Caki2 (cell line): ENCODE results near the gene CSNK2A1. TPM values are rescaled to one million over a fixed set of nuclear protein-coding genes. Genes with fewer than 3 reads are reported as not detected.
"Not testable (repeated sequence)": the region's sequence is repeated elsewhere in the genome, so short reads cannot be mapped to it uniquely, and the experiment has no call there.

Experiments
- DNase-seq: peaks from one replicate; pipeline ENCODE4 v3.0.0-alpha.2; 2015; ENCODE audit warnings: low read depth
- in situ Hi-C: cut with HindIII; loops from 2 replicates; pipeline ENCODE4 v1.10.0; 2016; ENCODE audit warnings: low sequenced_read_pairs, low pct_unique_long_range_greater_than_20kb, mixed read lengths
- total RNA-seq: library from RNA; depleted of rRNA; stranded (reverse); fragments of >200 nt; shearing (Covaris generic); gene quantifications from 2 replicates; pipeline ENCODE4 v1.2.3, GENCODE V29; 2014; ENCODE audit warnings: low replicate concordance

The CSNK2A1 gene
- total RNA-seq, 1 experiment from 2014 or later, result 183 TPM

DNA sequence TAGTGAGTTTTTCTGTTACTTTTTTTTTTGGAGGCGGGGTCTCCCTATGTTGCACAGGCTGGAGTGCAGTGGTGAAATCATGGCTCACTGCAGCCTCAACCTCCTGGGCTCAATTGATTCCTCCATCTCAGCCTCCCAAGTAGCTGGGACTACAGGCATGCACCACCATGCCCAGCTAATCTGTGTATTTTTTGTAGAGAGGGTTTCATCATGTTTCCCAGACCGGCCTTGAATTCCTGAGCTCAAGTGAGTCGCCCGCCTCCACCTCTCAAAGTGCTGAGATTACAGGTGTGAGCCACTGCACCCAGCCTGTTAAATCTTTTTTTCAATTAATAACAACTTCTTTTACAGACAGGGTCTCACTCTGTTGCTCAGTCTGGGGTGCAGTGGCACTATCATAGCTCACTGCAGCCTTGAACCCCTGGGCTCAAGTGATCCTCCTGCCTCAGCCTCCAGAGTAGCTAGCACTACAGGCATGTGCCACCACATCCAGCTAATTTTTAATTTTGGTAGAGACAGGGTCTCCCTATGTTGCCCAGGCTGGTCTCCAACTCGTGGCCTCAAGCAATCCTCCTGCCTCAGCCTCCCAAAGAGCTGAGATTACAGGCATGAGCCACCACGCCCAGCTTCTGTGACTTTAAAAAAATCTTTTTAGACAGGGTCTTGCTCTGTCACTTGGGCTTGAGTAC, 66.9 kb downstream of the CSNK2A1 start:
- DNase-seq, in situ Hi-C loops: not testable (repeated sequence)

DNA sequence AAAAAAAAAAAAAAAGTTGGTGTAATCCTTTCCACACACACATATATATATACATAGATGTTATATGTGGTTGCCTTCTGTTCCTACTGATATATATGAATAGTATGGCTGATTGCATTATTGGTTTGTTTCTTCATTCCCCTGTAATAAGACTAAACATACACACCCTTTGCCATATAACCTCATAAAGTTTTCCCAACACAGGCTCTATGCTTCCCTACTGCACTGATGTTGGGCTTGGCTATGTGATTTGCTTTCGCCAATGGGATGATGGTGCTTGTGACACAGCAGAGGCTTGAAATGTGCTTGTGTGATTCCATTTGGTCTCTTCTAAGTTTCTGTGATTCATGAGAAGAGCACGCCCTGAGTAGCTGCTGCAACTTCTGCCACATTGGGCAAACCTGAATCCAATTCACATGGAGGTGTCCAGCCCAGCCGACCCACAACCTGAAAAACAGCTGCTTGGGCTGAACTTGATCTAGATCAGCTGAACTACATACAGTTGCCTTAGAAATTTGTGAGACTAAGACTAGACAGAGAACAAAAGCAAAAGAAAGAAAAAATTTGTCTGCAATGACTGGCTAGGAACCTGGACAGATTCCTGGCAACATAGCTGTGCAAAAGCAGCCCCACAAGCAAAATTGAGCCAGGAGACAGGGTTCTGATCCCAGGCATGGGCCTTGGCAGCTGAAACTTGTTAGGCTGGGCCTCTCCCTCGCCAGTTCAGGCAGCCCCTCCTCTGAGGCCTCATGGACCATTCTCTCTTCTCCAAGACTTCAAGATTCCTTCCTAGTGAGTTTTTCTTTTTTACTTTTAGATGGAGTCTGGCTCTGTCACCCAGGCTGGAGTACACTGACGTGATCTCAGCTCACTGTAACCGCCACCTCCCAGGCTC, 67.9 kb downstream of the CSNK2A1 start:
- no peak for DNase-seq
- in situ Hi-C loops, result no loop called here

DNA sequence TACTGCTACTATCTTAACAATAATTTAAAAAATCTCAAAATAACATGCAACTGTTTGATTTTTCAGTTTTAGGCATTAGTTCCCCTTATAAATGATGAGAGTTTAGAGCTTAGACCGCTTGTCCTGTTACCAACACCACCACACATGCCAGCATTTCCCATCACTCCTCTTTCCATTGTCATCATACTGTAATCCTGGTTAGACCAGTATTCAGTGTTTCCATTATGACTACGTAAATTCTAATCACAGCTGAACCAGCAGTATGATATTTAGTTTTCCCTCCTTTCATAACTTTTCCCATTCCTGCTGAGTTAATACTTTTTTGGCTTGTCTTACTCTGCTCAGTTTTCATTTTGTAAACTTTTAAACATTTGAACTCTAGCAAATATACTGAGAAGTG, 69.0 kb downstream of the CSNK2A1 start:
- in situ Hi-C loops, result no loop called here
- no peak for DNase-seq

DNA sequence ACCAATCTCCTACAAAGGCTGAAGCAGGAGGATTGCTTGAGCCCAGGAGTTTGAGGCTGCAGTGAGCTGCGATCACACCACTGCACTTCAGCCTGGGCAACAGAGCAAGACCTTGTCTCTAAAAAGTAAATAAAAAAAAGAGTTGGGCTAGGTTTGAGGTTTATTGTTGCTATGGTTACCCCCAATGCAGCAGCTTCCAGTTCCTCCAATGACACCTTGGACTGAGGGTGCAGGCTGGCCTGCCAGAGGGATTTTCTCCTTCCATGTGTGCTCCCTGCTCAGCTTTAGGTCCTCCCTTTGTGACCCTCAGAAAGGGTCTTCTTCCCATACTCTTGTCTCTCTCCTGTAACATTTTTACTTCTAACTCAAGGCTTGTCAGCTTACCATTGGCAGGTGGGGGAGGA, 70.7 kb downstream of the CSNK2A1 start:
- no peak for DNase-seq
- in situ Hi-C loops, result no loop called here

DNA sequence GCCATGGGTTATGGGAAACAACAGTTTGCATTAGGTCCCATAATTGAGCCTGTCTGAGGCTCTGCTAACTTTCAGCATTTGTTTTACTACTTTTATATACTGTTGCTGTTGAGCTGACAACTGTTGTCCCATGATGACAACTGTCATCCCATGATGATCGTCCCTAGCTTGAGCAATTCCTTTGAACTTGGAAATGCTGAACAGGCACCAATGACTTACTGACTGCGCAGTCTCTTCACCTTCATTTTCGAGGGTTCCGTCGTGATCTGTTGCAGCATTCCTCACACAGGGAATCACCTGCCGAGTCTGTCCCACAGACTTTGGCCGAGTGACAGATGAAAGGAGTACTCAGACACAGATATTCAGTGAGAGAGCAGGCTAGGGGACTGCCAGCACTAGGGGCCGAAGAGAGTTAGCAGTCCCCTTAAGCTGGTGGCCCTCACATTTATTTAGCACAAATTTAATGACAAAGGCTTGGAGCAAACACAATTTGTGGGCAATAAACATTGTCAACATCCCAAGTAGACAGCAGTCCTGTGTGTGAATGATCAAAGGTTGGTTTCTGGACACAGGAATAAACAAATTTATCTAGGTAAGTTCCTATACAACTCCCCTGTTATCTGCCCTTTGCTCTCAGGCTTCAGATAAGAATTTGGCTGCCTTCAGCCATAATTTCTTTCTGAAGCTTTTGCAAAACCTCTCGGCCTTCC, 71.3 kb downstream of the CSNK2A1 start:
- no peak for DNase-seq
- in situ Hi-C loops, result no loop called here

DNA sequence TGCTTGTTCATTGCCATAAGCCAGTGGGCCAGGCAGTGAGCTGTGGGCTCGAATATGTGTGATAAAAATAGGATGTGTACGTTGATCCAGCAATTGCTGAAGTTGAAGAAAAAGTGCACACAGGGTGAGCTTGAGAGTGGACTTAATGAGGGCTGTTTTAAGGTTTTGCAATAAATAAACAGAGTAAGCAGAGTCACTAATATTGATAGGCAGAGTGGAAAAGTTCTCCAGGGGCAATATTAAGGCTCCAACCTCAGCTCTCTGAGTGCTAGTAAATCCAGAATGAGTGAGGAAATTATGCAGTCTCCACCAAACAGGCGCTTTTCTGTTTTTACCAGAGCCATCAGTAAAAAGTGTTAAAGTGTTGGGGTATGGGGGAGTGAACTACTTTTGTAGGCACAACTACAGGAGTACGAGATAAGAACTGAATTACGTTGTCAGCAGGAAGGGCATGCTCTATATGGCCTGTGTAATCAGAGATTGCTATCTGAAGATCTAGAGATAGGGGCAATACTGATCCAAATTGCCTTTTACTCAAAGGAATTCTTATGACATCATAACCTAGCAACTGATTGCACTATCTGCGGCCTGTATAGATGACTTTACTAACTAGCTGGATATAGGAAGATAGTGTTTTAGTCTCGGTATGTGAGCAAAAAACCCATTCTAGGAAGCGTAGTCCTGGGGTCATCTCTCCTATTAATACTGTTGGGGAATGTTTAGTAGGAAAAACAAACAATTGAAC, 73.7 kb downstream of the CSNK2A1 start:
- DNase-seq, result no peak
- in situ Hi-C loops, result no loop called here

DNA sequence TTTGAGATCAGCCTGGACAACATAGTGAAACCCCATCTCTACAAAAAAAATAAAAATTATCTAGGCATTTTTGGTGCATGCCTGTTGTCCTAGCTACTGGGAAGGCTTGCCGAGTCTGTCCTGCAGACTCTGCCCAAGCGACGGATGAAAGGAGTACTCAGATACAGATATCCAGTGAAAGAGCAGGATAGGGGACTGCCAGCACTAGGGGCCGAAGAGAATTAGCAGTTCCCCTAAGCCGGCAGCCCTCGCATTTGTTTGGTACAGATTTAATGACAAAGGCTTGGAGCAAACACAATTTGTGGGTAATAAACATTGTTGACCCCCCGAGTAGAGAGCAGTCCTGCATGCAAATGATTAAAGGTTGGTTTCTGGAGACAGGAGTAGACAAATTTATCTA, 75.8 kb downstream of the CSNK2A1 start:
- no peak for DNase-seq
- in situ Hi-C loops, result no loop called here

DNA sequence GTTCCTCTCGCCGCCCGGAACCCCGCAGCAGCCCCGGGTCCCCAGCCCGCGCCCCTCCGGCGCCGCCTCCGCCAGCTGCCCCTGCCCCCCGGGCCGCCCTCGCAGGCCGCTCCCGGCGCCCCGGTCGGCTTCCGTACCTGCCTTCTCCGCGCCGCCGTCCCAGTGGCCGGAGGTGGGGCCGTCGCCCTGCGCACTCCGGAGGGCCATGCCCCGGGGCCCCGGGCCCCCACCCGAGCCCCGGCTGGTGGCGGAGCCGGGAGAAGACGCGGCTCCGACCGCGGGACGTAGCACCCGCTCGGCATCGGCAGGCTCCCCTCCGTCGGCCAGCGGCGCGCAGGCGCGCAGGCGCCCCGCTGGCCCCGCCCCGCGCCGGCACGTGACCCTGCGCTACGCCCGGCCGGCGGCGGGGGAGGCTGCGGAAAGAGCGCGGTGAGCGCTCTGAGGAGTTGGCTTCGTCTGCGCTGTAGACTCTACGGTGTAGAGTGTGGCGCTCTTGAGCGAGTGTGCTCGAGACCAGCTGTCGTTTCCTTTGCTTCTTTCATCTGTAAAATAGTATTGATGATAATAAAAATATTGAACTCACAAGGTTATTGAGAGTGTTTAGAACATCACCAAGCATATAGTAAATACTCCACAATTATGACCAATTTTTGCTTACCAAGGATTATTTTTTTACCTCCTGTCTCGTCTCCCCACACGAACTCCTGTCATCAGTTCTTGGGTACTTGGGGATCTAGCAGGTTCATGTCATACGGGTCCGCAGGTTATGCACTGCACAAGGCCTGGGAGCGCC, 81.2 kb downstream of the CSNK2A1 start, which contains the start of gene TBC1D20:
TBC1D20 (minus strand) TSS at position 335 of the 793 bp plus-strand sequence; CDS start at position 207, 128 bp downstream.
- in situ Hi-C loops, result no loop called here
- DNase-seq, result peak; percentile 79

DNA sequence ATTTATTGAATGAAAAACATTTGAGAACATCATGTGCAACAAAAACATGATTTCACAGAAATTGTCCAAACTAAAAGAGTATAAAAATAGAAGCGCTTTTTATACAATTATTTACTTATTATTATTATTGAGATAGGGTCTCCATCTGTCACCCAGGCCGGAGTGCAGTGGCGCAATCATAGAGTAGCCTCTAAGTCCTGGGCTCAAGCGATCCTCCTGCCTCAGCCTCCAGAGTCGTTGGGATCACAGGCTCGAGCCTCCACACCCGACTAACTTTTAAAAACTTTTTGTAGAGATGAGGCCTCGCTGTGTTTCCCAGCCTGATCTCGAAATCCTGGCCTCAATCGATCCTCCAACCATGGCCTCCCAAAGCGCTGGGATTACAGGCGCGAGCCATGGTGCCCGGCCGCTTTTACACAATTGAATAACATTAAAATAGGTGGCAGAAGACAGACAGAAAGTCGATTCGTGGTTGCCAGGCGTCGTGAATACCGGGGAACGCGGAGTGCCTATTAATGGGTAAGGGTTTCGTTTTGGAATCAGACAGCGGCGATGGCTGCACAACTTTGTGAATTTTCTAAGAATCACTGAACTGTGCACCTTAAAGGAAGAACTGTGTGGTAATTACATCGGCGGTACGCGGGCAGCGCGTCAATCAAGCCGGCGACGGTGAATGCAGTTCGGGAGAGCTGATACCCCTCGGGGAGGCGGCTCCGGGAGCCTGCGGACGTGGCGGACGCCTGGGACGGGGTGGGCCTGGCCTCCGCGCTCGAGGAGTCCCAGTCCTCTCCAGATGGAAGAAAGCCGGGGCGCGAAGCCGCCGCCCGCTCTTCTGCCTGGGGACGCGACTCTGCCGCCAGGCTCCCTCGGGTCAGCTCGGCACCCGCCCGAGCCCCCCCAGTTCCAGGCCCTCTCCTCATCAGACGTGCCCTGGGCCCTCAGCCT, 82.1 kb downstream of the CSNK2A1 start:
- in situ Hi-C loops, result no loop called here
- DNase-seq, result peak; percentile 42

DNA sequence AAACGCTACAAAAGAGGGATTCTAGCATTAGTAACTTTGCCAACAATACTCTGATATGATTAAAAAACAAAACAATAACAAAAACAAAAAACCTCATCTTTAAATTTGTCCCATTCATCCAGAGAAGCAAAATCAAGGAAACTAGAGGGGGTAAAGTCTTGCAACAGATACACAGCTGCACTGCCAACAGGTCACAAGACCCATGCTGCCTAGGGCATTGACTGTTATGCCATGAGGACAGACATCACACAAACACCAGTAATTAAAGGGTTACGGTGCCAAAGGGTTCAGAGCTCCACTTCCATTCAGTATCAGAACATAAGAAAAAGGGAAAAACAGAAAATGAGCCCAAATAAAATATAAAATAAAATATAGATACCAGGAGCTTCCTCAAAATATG, 82.9 kb downstream of the CSNK2A1 start:
- DNase-seq, result no peak
- in situ Hi-C loops, result no loop called here

DNA sequence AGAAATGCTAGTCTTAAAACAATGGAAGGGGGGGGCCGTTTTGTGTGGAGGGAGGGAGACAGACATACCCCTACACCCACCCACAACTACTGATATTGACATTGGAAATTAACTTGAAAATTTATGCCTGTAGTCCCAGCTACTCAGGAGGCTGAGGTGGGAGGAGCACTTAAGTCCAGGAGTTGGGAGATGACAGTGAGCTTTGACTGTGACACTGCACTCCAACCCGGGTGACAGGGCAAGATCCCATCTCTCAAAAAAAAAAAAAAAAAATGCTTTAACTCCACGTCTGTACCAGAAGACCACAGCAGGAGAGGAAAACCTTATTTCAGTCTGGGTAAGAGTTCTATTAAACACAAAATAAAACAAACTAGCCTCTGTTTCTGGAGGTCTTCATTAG, 83.4 kb downstream of the CSNK2A1 start:
- in situ Hi-C loops, result no loop called here
- no peak for DNase-seq

DNA sequence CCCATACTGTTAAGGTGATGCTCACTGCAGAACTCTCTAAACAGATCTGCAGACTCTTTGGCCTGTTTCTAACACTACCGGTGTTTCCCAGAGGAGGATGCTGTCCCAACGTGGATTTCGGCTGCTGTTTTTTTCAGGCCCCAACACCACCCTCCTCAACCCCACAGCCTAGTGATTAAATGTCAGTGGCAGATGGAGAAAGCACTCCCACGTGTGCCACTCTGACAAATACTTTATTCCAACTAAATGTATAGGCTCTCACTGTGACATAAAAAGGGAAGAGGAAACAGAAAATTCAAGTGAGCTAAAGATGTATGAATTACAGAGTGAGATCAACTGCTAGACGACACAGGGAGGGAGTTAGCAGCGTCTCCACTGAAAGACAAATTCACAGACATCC, 84.8 kb downstream of the CSNK2A1 start:
- DNase-seq, result no peak
- in situ Hi-C loops, result no loop called here

DNA sequence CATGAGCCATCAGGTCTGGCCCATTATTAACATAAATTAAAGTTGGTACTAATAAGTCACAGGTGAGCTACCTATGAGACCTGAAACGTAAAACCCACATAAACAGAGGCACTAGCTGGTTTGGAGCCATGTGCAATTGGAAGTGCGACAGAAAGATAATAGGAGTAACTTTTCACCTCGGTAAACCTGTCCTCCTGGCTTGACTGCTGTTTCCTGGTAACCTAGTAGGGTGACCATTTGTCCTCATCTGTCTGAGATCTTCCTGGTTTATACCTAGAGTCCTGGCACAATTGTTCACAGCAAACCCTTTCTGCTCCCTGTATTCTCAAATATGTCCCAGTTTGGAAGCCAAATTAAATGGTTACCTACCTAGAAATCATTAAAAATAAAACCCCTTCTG, 88.6 kb downstream of the CSNK2A1 start:
- no peak for DNase-seq
- in situ Hi-C loops, result no loop called here

DNA sequence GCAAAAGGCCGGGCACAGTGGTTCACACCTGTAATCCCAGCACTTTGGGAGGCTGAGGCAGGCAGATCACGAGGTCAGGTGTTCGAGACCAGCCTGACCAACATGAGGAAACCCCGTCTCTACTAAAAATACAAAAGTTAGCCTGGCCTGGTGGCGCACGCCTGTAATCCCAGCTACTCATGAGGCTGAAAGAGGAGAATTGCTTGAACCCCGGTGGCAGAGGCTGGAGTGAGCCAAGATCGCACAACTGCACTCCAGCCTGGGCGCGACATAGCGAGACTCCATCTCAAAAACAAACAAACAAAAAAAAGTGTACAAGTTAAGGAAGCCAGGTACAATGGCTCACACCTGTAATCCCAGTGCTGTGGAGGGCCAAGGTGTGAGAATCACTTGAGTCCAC, 91.6 kb downstream of the CSNK2A1 start:
- DNase-seq, in situ Hi-C loops: not testable (repeated sequence)

DNA sequence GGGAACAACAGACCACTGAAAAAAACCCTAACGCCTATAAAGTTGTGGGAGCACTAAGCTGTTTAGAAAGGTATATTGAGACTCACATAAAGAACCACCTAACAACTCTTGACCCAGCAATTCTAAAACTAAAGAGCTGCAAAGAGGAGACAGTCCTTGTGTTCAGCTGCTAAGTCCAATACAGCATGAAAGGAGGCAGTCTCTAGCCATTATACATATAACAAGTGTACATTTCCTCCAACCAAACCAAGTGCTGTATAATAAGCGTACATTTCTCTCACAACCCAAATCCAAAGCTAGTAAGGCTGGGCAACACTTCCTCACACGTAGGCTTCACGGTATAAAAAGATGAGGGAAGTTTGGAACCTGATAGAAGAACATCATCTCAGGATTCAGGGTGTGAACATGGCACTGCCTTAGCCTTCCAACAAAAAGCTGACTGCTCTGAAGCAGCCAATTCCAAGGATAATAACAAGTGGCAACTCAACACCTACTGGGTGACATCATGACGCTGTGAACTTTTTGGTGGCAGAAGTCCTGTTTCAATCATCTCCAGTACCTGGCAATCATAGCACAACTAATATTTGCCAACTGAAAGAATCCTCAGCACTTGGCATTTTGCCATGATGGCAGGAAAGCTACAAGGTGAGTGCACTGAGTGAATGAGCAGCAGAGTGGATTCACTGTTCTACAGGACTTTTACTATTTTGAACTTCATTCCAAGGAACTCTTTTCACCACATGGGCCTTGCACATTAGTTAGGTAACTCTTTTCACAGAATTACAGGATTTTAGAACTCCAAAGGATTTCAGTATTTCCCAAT, 97.9 kb downstream of the CSNK2A1 start:
- in situ Hi-C loops, result no loop called here
- DNase-seq, result no peak
